Stimulated activated CD4-positive, alpha-beta T cell treated with anti-CD3 and anti-CD28 coated beads, Interleukin-12 subunit alpha, Interleukin-12 subunit beta, amount 100 ng/mL, for 4 hours (primary cell): ENCODE measurements around the gene HDAC4.

Experiments
- DNase-seq: peaks from one replicate; pipeline ENCODE4 v3.0.0-alpha.2; 2020

The HDAC4 gene

GRCh38 chr2:239033801-239034560 is 366.8 kb downstream of the HDAC4 start:
- no peak for DNase-seq

GRCh38 chr2:239029958-239030357 is 370.9 kb downstream of the HDAC4 start:
- DNase-seq = no peak

- DNase-seq = no peak
Observed at GRCh38 chr2:239028253-239028619, 372.6 kb downstream of the HDAC4 start.

- no peak for DNase-seq
Observed at GRCh38 chr2:239027391-239028252, 373.2 kb downstream of the HDAC4 start.

- DNase-seq = no peak
Observed at GRCh38 chr2:239026711-239027361, 374.0 kb downstream of the HDAC4 start.

GRCh38 chr2:239025951-239026461 is 374.8 kb downstream of the HDAC4 start:
- DNase-seq = no peak

GRCh38 chr2:239025096-239025801 is 375.6 kb downstream of the HDAC4 start:
- DNase-seq = no peak

GRCh38 chr2:239024226-239024625 is 376.6 kb downstream of the HDAC4 start:
- DNase-seq = no peak

- no peak for DNase-seq
Observed at GRCh38 chr2:239022437-239023260, 378.2 kb downstream of the HDAC4 start.

- DNase-seq = no peak
Observed at GRCh38 chr2:239021651-239022436, 379.0 kb downstream of the HDAC4 start.

GRCh38 chr2:239021224-239021623 is 379.6 kb downstream of the HDAC4 start:
- DNase-seq = no peak

GRCh38 chr2:239020541-239021041 is 380.2 kb downstream of the HDAC4 start:
- no peak for DNase-seq

GRCh38 chr2:239019183-239019581 is 381.6 kb downstream of the HDAC4 start:
- DNase-seq = no peak

GRCh38 chr2:239018271-239019182 is 382.3 kb downstream of the HDAC4 start:
- DNase-seq = no peak

- DNase-seq = no peak
Observed at GRCh38 chr2:239017491-239018098, 383.2 kb downstream of the HDAC4 start.

- no peak for DNase-seq
Observed at GRCh38 chr2:239015901-239016675, 384.7 kb downstream of the HDAC4 start.

GRCh38 chr2:239015218-239015900 is 385.5 kb downstream of the HDAC4 start:
- DNase-seq = no peak
